ENCODE measurements around the gene METTL3.

METTL3 gene

DNA sequence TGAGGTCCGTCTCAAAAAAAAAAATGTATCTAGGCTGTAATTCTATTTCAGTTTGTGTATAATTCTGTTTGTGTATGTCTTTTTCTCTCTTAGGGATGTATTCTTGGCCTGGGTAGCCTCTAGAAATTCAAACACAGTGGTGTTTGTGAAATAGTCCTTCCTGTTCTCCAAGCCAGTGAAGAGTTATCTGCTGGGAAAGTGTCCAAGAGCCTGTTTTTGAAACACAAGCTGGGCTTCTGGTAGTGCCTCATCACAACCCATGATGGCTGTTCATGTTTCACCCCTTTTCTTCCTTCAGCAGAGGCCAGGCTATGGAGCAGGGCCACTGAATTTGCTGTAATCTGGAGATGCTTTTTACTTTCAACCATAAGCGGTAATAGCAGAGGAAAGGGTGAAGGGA is 14.7 kb downstream of the METTL3 start:
- H3K27ac ChIP-seq, result 0 out of 2 replicates have a peak overlapping the region, but pooled peaks have one; percentile 10
- TF ChIP-seq, protein P1, sequence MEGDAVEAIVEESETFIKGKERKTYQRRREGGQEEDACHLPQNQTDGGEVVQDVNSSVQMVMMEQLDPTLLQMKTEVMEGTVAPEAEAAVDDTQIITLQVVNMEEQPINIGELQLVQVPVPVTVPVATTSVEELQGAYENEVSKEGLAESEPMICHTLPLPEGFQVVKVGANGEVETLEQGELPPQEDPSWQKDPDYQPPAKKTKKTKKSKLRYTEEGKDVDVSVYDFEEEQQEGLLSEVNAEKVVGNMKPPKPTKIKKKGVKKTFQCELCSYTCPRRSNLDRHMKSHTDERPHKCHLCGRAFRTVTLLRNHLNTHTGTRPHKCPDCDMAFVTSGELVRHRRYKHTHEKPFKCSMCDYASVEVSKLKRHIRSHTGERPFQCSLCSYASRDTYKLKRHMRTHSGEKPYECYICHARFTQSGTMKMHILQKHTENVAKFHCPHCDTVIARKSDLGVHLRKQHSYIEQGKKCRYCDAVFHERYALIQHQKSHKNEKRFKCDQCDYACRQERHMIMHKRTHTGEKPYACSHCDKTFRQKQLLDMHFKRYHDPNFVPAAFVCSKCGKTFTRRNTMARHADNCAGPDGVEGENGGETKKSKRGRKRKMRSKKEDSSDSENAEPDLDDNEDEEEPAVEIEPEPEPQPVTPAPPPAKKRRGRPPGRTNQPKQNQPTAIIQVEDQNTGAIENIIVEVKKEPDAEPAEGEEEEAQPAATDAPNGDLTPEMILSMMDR (IDR thresholded peaks at IDR 0.05), result no peak
- TF ChIP-seq ZFX (IDR thresholded peaks at IDR 0.05; ENCODE audit: borderline replicate concordance), result no peak

GRCh38 chr14:21494902-21495762 is 16.0 kb downstream of the METTL3 start:
- H3K27ac ChIP-seq, result no peak overlapping the region
- no peak for TF ChIP-seq ZFX (IDR thresholded peaks at IDR 0.05; ENCODE audit: borderline replicate concordance)
- TF ChIP-seq, protein P1 (IDR thresholded peaks at IDR 0.05), result no peak

DNA sequence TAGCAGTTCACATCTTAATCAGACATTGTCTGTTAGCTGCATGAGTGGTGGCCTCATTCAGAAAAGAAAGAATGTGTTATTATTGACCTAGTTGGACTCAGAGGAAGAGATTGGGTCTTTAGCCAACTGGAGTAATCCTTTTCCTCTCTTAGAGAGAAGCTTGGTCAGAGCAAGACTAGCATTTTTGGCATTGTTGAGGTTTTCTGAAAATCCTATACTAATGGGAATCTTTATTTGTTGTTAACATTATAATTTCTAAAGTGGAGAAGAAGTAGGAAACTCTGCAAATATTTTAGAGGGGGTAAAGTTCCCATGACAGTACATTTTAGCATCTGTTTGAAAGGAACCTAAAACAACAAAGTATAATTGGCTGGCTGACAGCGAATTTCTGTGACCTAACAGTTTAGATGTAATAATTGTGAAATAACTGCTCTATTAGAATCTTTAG is 24.5 kb downstream of the METTL3 start:
- TF ChIP-seq, protein P1 (IDR thresholded peaks at IDR 0.05), result no peak
- TF ChIP-seq ZFX (IDR thresholded peaks at IDR 0.05; ENCODE audit: borderline replicate concordance), result no peak
- H3K27ac ChIP-seq, result no peak overlapping the region

- TF ChIP-seq, protein P1 (IDR thresholded peaks at IDR 0.05), result peak; percentile 99
- no peak for TF ChIP-seq ZFX (IDR thresholded peaks at IDR 0.05; ENCODE audit: borderline replicate concordance)
- peak within 1 kb of the TSS; percentile 85 for H3K27ac ChIP-seq
Measured at GRCh38 chr14:21476925-21477681, 34.0 kb downstream of the METTL3 start, which contains the start of the genes RAB2B and TOX4. RAB2B (minus strand) TSS chr14:21476959; CDS start chr14:21476872, 87 bp downstream. TOX4 (plus strand) TSS chr14:21477195; CDS start chr14:21477279, 84 bp downstream.

DNA sequence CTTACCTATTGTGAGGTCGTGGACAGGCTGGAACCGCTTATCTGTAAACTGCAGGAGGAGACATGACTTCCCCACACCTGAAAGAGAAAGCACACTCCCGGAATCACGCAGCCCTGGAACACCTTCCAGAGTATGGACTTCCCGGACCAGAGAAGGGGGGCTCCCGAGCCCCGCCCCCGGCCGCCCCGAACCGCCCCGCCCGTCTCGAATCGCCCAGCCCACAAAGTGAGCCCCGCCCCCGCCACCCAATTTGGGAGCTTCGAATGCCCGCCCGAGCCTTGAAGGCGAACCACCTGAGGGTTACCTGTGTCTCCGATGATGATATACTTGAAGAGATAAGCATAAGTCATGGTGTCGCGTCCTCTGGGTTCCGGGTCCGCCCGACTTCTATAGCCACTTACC is 34.6 kb downstream of the METTL3 start:
- TF ChIP-seq, protein P1 (IDR thresholded peaks at IDR 0.05), result 0 out of 2 replicates have a peak, but pooled peaks have one; percentile 17
- TF ChIP-seq ZFX (IDR thresholded peaks at IDR 0.05; ENCODE audit: borderline replicate concordance), result no peak

DNA sequence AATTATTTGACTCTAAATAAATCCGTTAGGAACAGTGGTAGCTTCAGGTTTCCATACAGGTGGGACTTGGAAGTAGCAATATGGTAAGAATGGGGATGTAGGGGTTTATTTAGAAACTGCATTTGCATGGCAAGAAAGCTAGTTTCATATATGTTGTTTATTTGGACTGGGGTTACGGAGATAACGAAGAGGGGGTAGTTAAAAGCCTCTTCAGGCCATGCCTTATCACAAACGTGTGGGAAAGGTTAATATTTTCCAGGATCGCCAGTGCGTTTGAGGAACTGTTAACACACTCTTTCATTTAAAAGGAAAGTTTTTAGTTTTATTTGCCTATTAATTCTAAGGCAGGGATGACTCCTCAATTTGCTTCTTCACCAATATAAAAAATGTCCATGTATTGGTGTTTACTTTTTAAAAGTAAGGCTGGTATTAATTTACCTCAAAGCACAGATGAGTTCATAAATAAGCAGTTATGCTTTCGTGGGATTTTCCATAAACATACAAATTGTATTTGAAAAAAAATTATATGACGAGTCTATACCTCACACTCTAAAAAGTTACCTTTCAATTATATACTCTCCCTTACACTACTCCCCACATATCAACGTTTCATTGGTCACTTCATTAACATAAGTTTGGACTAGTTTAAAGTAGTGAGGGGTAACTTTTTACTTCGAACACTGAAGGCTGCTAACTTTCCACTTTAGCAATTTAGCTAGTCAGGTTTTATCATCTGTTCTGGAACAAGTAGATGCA is 35.2 kb downstream of the METTL3 start:
- TF ChIP-seq, protein P1 (IDR thresholded peaks at IDR 0.05), result no peak
- no peak for TF ChIP-seq ZFX (IDR thresholded peaks at IDR 0.05; ENCODE audit: borderline replicate concordance)
- peak overlapping the region; percentile 85 for H3K27ac ChIP-seq

More for the DNA sequence above, 34.6 kb downstream of the METTL3 start:
- H3K27ac ChIP-seq, result peak overlapping the region; percentile 85

All from 22Rv1 (cell line).